HG03558 (cell line): ENCODE data around the gene ST6GALNAC3.
"Not testable (repeated sequence)": the region's sequence is repeated elsewhere in the genome, so short reads cannot be mapped to it uniquely, and the experiment has no call there.

Experiments
- ATAC-seq: cut with Tn5 transposase; IDR thresholded peaks from one replicate; pipeline ENCODE4 v1.9.1; 2021; ENCODE audit warnings: moderate number of reproducible peaks; ENCODE audit not compliant: unreplicated experiment; ENCODE audit errors: extremely low read depth

The ST6GALNAC3 gene

DNA sequence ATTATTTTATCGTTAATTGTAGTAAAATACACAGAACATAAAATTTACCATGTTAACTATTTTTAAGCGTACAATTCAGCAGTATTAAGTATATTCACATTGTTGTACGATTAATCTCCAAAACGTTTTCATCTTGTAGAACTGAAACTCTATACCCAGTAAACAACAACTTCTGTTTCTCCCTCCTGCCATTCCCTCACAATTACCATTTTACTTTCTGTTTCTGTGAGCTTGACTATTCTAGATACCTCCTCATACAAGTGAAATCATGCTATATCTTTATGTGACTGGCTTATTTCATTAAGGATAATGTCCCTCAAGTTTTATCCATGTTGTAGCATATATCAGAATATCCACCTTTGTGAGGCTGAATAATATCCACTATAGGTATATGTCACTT lies 156.8 kb downstream of the ST6GALNAC3 start:
- no peak for ATAC-seq

DNA sequence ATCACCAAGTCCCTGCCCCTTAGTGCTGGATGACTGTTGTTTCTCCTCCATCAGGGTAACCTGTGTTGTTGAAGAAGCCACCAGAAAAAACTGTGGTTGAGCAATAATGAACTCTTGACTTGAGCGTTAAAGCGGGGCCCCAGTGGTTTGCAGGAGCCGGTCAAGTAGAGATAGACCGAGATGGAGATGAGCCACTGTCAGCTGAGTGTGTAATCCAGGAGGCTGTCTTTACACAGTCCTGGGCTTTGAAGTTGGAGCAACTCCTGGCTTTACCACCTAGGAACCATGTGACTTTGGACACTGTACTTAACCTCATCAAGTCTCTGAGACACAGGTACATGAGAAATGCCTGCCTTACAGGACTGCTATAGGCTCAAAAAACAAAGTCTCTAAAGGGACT lies 158.1 kb downstream of the ST6GALNAC3 start:
- no peak for ATAC-seq

DNA sequence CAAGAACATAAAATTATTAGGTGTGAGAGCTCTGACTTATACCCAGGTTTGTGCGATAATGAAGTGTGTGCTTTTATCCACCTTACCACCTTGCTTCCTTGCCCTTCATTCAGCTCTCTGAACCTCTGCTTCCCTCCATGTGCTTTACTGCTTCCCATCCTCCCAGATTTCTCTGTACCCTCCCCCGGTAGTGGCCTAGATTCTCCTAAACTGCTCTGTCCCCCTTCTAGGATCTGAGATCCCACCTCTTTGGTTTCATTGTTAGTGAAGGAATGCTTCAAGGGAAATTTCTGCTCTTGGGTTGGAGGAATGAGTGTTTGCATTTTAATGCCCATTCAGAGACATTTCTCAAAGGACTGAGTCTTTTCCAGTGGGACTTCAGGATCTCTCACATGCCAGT lies 159.5 kb downstream of the ST6GALNAC3 start:
- ATAC-seq, result no peak

DNA sequence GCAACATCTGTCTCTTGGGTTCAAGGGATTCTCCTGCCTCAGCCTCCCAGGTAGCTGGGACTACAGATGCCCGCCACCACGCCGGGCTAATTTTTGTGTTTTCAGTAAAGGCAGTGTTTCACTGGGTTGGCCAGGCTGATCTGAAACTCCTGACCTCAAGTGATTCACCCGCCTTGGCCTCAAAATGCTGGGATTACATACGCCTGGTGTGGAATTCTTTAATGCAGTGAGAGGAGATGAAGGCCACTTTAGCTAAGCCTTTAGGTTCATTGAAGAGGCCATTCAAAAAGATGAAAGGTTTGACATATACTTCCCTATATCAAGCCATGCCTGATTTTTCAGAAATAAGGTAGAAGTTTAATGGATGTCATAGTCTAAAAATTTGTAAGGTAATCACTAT lies 162.7 kb downstream of the ST6GALNAC3 start:
- no peak for ATAC-seq

DNA sequence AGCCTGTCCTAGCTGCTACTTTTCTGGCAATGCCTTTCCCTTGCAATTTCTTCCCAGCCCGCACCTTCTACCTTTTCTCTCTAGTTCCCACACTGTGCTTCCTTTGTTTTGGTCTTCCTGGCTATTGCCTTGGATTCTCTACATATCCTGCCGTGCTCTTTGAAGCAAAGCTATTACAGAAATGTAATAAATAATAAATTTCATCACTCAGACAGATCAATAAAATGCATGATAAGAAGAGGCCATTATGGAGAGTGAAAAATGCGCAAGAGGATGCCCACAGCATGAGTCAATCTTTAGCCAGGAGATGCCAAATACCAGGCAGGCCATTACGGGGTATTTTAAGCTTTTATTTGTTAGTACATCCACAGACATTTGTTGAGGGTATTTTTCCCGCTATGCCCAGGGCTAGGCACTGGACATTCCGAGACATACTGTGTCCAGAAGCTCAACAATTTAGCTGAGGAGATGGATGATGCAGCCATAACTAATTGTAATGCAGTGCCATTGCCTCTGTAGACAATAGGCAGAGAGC lies 163.6 kb downstream of the ST6GALNAC3 start:
- ATAC-seq, result no peak

DNA sequence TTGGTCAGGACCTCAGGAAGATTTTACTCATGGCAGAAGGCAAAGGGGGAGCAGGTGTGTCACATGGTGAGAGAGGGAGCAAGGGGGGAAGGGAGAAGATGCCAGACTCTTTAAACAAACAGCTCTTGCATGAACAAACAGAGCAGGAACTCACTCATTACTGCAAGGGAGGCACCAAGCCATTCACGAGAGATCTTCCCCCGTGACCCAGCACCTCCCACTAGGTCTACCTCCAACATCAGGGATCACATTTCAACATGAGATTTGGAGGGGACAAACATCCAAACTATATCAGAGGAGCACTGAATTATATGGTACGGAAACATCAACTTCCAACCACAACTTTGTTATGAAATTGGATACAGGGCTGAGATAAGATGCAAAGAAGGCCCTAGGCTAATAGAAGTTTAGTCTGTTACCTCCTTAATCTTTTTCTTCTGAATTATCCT lies 164.9 kb downstream of the ST6GALNAC3 start:
- ATAC-seq, result no peak

DNA sequence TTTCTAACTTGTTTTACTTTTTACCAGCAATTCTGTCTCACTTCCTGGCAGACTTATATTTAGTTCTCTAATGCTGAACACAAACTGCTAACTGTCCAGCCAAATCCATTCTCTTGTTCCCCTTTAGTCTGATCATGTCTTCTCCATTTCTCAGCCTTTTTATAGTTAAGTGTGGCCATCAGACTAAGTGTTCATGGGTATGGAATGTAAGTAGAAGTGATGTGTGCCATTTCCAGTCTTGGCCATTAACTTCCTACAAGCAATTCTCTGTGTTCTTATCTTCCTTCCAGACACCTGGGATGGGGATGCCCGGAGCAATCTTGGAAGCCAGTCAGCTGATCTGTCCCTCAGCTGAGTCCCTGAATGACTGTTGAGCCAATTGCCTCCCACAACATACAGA lies 165.8 kb downstream of the ST6GALNAC3 start:
- ATAC-seq, result no peak

DNA sequence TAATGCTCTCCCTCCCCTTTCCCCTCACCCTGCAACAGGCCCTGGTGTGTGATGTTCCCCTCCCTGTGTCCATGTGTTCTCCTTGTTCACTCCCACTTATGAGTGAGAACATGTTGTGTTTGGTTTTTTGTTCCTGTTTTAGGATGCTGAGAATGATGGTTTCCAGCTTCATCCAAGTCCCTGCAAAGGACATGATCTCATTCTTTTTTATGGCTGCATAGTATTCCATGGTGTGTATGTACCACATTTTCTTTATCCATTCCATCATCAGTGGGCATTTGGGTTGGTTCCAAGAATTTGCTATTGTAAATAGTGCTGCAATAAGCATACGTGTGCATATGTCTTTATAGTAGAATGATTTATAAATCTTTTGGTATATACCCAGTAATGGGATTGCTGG lies 168.0 kb downstream of the ST6GALNAC3 start:
- not testable (repeated sequence) for ATAC-seq

DNA sequence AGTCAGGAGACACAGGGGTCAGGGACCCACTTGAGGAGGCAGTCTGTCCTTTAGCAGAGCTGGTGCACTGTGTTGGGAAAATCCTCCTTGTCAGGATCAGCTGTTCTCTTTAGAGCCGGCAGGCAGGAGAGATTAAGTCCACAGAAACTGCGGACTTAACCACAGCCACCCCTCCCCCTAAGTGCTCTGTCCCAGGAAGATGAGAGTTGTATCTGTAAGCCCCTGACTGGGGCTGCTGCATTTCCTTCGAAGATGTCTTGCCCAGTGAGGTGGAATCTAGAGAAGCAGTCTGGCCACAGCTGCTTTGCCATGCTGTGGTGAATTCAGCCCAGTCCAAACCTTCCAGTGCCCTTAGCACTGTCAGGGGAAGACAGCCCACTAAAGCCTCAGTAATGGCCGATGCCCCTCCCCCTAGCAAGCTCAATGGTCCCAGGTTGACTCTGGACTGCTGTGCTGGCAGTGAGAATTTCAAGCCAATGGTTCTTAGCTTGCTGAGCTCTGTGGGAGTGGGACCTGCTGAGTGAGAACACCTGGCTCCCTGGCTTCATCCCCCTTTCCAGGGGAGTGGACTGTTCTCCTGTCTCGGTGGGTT lies 172.8 kb downstream of the ST6GALNAC3 start:
- ATAC-seq, result no peak

DNA sequence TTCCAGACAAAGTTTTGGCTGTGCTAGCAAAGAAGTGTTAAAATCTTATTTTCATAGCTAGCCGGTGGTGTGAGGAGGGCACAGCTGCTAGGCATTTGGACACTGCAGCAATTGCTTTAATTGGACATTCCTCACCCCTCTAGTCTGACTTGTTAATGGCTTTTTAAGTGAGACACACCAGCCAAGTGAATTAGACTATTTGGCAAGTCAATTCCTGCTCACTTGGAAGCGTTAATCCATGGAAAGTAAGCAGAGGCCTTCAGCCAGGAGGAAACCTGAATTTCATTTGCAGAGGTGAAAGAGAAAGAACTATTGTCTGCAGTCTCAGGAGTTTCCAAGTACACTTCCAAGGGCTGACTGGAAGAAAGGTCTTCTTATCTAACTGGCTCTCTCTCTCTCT lies 175.7 kb downstream of the ST6GALNAC3 start:
- no peak for ATAC-seq

DNA sequence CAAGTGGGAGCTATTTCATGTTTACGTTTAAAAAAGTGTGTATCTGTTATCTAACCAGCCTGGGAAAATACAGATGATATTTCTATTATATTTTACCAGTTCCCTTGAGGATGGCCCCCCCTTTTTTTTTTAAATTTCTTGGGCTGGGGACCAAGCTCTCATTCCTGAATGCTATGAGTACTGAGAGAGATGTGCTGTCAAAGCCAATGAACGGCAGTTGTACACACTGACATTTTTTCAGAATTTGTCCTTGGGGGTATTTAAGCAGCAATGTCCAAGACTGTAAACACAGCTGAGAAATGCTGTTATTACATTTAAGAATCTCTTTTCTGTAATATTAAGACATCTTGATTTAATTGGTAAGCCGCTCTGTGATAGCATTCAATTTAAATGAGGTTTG lies 177.9 kb downstream of the ST6GALNAC3 start:
- ATAC-seq, result no peak

DNA sequence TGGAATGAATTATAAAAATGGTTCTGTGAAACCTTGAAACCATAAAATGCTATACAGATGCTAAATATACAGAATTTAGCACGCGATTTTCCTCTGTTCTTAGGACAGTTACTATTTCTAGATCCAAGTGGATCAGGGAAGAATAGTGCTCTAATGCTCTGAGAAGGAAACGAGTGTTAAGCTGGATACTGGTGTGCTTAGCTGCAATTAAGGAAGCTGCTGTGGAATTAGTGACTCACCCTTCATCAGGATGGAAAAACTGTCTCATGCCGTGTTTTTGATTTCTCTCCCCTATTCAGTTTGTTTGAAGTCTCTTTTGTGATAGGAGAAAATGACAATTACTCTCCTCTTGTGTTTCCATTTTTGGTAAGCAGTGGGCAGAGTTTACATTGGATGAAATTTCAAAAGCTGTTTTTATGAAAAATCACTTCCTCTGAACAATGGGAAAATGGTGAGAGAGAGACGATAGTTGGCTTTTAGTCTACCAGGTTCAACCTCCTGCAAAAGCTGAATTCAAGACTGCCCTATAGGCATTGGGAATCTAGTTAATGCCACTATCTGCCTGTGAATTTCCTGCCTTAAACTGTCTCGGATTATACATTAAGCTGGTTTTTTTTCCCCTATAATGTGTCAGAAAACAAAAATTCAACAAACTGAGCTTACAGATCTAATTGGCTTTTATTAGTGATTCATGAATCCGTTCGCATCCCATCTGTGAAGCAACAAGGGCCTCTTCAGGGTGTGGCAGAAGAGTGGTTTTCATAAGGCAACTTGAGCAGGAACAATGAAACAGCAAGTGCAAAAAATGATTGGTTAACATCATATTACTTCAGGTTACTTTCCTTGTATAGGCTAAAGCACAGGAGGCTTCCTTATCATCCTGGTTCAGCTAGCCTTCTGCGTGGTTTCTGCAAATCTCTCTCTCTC lies 179.8 kb downstream of the ST6GALNAC3 start:
- ATAC-seq, result no peak

DNA sequence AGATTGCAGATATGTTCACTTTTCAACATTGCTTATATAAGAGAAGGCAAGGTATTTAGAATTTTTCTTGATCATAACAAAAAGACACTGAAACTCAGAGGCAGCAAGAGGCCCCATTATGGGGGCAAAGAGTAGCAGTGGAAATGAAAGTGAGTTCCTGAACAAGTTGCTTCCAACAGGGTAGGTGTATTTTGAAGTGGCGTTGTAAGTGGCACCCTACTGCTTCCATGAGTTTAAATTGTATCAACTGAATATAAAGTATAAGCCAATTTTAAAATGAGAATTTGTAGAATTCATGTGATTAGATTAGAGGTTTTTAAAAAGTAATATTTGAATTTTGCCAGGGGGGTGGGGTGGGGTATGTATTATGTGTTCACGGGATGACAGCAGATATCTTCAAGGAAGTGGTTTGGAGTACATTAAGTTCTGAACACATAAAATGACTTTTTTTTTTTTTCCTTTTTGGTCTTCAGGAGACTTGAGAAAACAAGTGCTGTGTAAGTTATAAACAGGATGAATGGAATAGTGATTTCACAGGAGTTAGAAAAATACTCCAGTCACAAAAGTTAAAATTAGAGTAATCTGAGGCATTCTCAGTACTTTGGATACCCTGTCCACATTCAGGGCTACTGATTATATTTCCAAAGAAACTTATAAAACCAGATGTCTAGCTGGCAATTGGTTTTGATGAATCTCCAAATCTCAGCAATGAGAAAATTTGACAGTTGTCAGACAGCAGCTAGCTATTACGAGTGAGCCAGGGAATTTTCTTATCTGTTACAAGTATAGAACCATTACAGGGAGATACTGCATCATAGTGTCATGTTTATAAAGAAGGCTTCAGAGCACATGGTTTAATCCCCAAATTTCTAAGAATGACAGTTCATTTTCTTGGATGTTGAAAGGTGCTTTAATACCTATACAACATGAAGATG lies 182.0 kb downstream of the ST6GALNAC3 start:
- ATAC-seq, result no peak

DNA sequence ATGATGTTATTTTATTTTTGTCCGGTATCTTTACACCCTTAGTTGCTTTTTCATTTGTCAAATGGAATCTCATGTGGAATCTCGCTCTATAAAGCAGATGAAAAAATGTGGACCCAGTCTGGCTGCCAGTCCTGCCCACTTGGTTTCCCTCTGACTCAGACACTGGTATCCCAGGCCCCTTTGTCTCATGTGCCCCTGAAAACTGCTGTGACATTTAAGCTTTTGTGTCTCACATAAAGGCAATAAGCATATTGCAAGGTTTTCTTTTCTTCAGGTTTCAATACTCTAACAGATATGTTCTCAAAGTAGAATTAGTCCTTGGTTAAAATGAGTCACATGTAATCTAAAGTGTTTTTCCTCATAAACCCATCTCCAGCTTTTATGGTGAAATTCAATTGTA lies 183.3 kb downstream of the ST6GALNAC3 start:
- no peak for ATAC-seq

DNA sequence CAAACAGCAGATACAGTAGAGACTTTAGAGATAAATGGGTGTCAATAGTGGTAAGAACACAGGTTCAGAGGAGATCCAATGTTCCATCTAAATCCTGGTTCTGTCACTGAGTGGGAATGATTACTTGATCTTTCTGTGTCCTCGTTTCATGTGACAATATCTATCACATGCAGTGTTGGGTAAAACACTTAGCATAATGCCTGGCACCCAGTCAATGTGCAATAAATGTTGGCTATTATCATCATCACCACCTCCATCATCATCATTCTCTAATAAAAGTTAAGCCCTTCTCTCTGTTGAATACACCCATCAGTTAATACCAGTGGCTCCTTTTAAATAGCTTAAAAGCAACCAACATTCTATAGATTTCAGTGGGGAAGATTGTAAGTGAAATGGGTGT lies 184.7 kb downstream of the ST6GALNAC3 start:
- ATAC-seq, result no peak

DNA sequence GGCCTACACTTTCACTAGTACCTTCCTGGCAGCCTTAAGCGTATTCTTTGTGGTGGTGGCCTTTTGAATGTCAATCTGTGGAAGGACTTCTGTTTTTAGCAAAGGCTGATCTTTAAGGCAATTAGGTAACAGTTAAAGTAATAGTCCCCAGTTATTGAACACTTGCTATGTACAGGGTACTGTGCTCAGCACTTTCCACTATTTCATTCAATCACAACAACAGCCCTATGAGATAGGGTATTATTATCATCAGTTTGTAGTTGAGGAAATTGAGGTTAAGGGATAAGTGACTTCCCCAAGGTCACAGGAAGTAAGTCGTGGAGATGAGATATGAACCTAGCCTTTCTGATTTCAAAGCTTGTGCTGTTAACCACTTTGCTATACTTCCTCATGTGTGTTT lies 185.7 kb downstream of the ST6GALNAC3 start:
- no peak for ATAC-seq

DNA sequence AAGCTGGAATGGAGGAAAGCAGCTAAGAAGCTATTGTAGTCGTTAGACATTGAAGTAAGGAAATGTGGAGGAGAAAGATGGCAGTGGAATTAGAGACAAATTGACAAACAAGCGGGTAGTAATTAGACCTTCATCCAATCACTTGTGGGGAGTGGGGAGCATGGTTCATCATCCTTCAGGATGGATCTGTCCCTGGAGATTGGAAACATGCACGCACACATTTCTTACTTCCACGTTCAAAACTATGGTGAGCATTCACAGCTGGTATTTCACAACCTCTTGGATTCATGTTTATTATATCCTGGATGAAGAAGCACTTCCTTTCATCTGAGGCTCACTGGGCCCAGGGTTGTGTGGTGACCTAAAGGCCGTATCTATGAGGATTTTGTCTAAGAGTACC lies 188.1 kb downstream of the ST6GALNAC3 start:
- no peak for ATAC-seq

DNA sequence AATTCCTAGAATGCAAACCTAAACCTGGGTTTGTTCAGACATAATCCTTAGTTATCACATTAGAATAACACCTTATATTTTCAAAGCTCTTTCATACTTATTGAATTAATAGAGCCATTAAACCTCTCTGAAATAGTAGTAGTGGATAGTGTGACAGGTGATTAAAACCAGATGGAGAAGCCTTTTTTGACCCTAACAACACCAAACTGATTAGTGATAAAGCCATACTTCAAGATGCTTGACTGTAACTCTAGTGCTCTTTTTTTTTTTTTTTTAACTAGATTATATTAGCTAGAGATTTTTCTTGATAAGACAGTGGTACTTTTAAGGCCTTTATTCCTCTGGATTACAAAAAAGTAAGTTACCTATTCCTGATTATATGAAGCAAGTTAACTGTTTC lies 190.1 kb downstream of the ST6GALNAC3 start:
- ATAC-seq, result no peak

DNA sequence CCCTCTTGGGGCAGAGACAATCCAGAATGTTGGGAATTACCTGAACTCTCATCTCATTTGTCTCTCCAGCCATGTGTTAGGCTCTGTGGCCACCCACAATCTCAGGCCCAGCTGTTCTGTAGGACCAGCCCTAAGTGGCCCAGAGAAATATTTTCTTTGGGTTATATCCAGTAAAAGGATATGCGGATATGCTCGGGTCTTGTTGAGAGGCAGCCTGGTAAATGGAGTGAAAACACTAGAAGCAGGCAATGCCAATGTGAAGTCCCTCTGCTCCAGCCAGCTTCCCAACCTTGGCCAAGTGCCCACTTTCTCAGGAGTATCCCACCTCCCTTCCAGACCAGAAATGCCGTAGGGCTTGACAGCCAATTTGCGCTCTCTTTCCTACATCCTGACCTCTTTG lies 192.2 kb downstream of the ST6GALNAC3 start:
- no peak for ATAC-seq

DNA sequence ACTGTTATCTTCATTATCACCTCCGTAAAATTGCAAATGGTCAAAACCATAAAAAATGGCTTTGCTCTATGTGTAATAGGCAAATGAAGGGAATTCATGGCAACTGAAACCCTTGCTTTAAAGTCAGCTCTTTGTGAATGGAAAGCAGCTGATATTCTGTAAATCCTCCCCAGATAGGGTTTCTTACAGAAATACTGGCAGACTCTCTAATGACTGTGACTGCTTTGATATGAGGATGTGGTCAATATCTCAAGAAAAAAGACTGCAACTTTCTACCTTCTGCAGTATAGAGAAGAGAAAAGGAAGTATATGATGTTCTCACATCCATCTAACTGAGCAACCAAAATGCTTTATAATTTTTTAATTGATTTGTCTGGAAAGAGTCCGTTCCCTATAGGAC lies 193.1 kb downstream of the ST6GALNAC3 start:
- no peak for ATAC-seq
